ENCODE measurements around the gene NAA50. TPM values are rescaled to one million over a fixed set of nuclear protein-coding genes. Genes with fewer than 3 reads are reported as not detected.

NAA50 gene
- total RNA-seq, 1 donor from 2014 or later: 208 TPM

DNA sequence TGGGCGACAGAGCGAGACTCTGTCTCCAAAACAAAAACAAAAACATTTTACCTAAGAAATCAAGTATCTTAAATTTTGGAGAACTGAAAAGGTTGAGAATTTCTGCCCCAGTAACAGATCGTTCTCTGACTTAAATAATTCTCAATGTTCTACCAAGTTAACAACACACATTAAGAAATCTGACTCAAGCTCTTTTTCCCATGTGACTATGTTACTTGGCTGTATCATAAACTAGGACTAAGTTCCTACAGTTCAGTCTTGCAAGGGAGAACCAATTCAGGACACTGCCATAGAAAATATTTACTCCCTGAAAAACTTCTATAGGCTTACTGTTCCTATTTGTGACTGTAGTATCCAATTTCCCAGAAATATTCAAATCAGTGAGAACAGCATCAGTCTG lies 28.7 kb downstream of the NAA50 start:
- Mint-ChIP-seq H3K36me3 (peaks cover 14% of the 10 kb centered on the region), H3K27ac (no peak overlapping the region), H3K27me3 (ENCODE audit: insufficient read depth, low read depth) (no peaks in the 10 kb centered on the region), H3K9me3 (no peaks in the 10 kb centered on the region), H3K4me3 (no peak overlapping the region), H3K4me1 (no peaks in the 10 kb centered on the region)
- DNase-seq (ENCODE audit: low spot score): no peak
- no peak overlapping the region for H3K27ac ChIP-seq
- H3K4me1 ChIP-seq: no peaks in the 10 kb centered on the region
- peaks cover 38% of the 10 kb centered on the region for H3K36me3 ChIP-seq
- no peak overlapping the region for H2AFZ ChIP-seq (replicated peaks)
- no peak overlapping the region for H3K9ac ChIP-seq
- no peak overlapping the region for H3K4me2 ChIP-seq
- H3K4me3 ChIP-seq: no peak overlapping the region
- peaks cover 26% of the 10 kb centered on the region for H3F3A ChIP-seq (ENCODE audit: low read depth)
- no peaks in the 10 kb centered on the region for H3K9me3 ChIP-seq (ENCODE audit: low read depth)
- H3K27me3 ChIP-seq: no peaks in the 10 kb centered on the region
- no peaks in the 10 kb centered on the region for H4K20me1 ChIP-seq (ENCODE audit: low read depth)
- H3K79me2 ChIP-seq (ENCODE audit: low read depth): no peaks in the 10 kb centered on the region
- TF ChIP-seq EZH2 (IDR thresholded peaks at IDR 0.05) (no peak), EZH2phosphoT487 (IDR thresholded peaks at IDR 0.05) (no peak)
- TF ChIP-seq, protein P1, sequence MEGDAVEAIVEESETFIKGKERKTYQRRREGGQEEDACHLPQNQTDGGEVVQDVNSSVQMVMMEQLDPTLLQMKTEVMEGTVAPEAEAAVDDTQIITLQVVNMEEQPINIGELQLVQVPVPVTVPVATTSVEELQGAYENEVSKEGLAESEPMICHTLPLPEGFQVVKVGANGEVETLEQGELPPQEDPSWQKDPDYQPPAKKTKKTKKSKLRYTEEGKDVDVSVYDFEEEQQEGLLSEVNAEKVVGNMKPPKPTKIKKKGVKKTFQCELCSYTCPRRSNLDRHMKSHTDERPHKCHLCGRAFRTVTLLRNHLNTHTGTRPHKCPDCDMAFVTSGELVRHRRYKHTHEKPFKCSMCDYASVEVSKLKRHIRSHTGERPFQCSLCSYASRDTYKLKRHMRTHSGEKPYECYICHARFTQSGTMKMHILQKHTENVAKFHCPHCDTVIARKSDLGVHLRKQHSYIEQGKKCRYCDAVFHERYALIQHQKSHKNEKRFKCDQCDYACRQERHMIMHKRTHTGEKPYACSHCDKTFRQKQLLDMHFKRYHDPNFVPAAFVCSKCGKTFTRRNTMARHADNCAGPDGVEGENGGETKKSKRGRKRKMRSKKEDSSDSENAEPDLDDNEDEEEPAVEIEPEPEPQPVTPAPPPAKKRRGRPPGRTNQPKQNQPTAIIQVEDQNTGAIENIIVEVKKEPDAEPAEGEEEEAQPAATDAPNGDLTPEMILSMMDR (IDR thresholded peaks at IDR 0.05): no peak

DNA sequence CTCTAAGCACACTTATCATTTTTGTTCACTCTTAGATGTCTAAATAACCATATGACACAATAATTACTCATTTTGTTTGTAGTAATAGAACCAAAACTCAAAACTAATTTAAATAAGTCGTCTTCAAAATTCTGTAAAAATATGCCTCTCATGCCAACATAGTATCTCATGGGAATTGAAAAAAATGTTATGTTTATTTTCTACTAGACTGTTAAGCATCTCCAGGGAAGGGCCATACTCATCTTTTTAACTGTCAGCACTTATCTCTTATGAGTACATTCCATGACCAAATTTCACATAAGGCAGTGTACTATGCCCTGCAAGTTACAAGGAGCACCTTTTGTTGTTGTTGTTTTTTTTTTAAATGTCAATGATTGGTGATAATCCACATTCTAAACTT lies 31.3 kb downstream of the NAA50 start:
- Mint-ChIP-seq H3K9me3 (no peaks in the 10 kb centered on the region), H3K4me1 (no peaks in the 10 kb centered on the region), H3K27ac (no peak overlapping the region), H3K4me3 (no peak overlapping the region), H3K27me3 (ENCODE audit: insufficient read depth, low read depth) (no peaks in the 10 kb centered on the region), H3K36me3 (peaks cover 4% of the 10 kb centered on the region)
- no peaks in the 10 kb centered on the region for H3K4me1 ChIP-seq
- DNase-seq (ENCODE audit: low spot score): no peak
- H3K9ac ChIP-seq: no peak overlapping the region
- H3K36me3 ChIP-seq: peaks cover 14% of the 10 kb centered on the region
- no peak for TF ChIP-seq EZH2phosphoT487 (IDR thresholded peaks at IDR 0.05)
- TF ChIP-seq, protein P1 (IDR thresholded peaks at IDR 0.05): no peak
- no peak for TF ChIP-seq EZH2 (IDR thresholded peaks at IDR 0.05)
- peaks cover 26% of the 10 kb centered on the region for H3F3A ChIP-seq (ENCODE audit: low read depth)
- H3K79me2 ChIP-seq (ENCODE audit: low read depth): no peaks in the 10 kb centered on the region
- H3K27me3 ChIP-seq: peaks cover 7% of the 10 kb centered on the region
- H3K9me3 ChIP-seq (ENCODE audit: low read depth): no peaks in the 10 kb centered on the region
- no peak overlapping the region for H2AFZ ChIP-seq (replicated peaks)
- no peak overlapping the region for H3K27ac ChIP-seq
- no peak overlapping the region for H3K4me2 ChIP-seq
- H4K20me1 ChIP-seq (ENCODE audit: low read depth): no peaks in the 10 kb centered on the region
- H3K4me3 ChIP-seq: no peak overlapping the region

DNA sequence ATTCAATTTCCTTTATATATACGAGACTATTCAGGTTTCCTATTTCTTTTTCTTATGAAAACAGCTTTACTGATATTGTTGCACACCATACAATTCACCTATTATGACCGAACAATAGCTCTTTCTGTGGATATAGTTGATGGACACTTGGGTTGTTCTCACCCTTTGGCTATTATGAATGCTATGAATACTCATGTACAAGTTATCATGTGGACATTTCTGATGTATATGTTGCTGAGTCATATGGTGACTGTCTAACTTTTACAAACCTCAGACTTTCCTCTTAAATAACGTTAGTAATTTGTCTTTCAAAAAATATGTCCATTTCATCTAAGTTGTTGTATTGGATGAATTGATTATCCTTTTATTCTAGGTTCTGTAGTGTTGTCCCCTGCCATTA lies 33.9 kb downstream of the NAA50 start:
- DNase-seq (ENCODE audit: low spot score): no peak
- no peak overlapping the region for H3K27ac ChIP-seq
- H3K4me1 ChIP-seq: no peaks in the 10 kb centered on the region
- peaks cover 4% of the 10 kb centered on the region for H3K36me3 Mint-ChIP-seq
- H4K20me1 ChIP-seq (ENCODE audit: low read depth): no peaks in the 10 kb centered on the region
- peaks cover 7% of the 10 kb centered on the region for H3K27me3 ChIP-seq
- peaks cover 3% of the 10 kb centered on the region for H3K27me3 Mint-ChIP-seq (ENCODE audit: insufficient read depth, low read depth)
- H3K4me2 ChIP-seq: no peak overlapping the region
- no peaks in the 10 kb centered on the region for H3K4me1 Mint-ChIP-seq
- no peak overlapping the region for H3K4me3 ChIP-seq
- peaks cover 20% of the 10 kb centered on the region for H3F3A ChIP-seq (ENCODE audit: low read depth)
- no peaks in the 10 kb centered on the region for H3K79me2 ChIP-seq (ENCODE audit: low read depth)
- H3K4me3 Mint-ChIP-seq: no peak overlapping the region
- H3K9me3 Mint-ChIP-seq: no peaks in the 10 kb centered on the region
- no peak overlapping the region for H3K27ac Mint-ChIP-seq
- no peak overlapping the region for H3K9ac ChIP-seq
- no peak for TF ChIP-seq EZH2 (IDR thresholded peaks at IDR 0.05)
- TF ChIP-seq, protein P1 (IDR thresholded peaks at IDR 0.05): no peak
- TF ChIP-seq EZH2phosphoT487 (IDR thresholded peaks at IDR 0.05): no peak
- peaks cover 3% of the 10 kb centered on the region for H3K36me3 ChIP-seq
- H2AFZ ChIP-seq (replicated peaks): no peak overlapping the region
- H3K9me3 ChIP-seq (ENCODE audit: low read depth): no peaks in the 10 kb centered on the region
